Small intestine (tissue), 7 donors: ENCODE results near the gene VAV1. TPM values are rescaled to one million over a fixed set of nuclear protein-coding genes. Genes with fewer than 3 reads are reported as not detected.
"Not testable (repeated sequence)": the region's sequence is repeated elsewhere in the genome, so short reads cannot be mapped to it uniquely, and the experiment has no call there.

Source experiments
- DNase-seq, 2 donors: peaks; one replicate each; pipeline versions ENCODE4 v3.0.0 to v3.0.0-alpha.2; 2013
- FAIRE-seq: peaks from 2 replicates; lab custom pipeline; 2012; peaks lifted over from hg19 to GRCh38; lab: Jason Lieb, UNC
- H3K27ac ChIP-seq, 3 donors: one replicate each; pipeline ENCODE4 v1.5.1; 2013; ENCODE audit warnings: low read length in 2 of 3, mild to moderate bottlenecking in 2 of 3, control low read depth in 1 of 3, inconsistent platforms in 1 of 3, low read depth in 1 of 3, moderate library complexity in 1 of 3
- H3K27me3 ChIP-seq, 3 donors: one replicate each; pipeline ENCODE4 v1.6.1; 2013; ENCODE audit warnings: low read length in 3 of 3, inconsistent platforms in 1 of 3; ENCODE audit not compliant: control insufficient read depth in 3 of 3, insufficient read depth in 3 of 3
- H3K36me3 ChIP-seq, 3 donors: one replicate each; pipeline ENCODE4 v1.6.1; 2013; ENCODE audit warnings: low read length in 3 of 3, inconsistent platforms in 1 of 3, low read depth in 1 of 3, mild to moderate bottlenecking in 1 of 3, moderate library complexity in 1 of 3; ENCODE audit not compliant: control insufficient read depth in 3 of 3, insufficient read depth in 2 of 3
- H3K4me1 ChIP-seq, 3 donors: one replicate each; pipeline ENCODE4 v1.6.1; 2013; ENCODE audit warnings: low read length in 2 of 3, inconsistent platforms in 1 of 3, low read depth in 1 of 3, mild to moderate bottlenecking in 1 of 3, moderate library complexity in 1 of 3; ENCODE audit not compliant: control insufficient read depth in 3 of 3, insufficient read depth in 2 of 3
- H3K4me3 ChIP-seq, 3 donors: one replicate each; pipeline ENCODE4 v1.5.1; 2013; ENCODE audit warnings: low read length in 3 of 3, control low read depth in 1 of 3, inconsistent platforms in 1 of 3, low read depth in 1 of 3, mild to moderate bottlenecking in 1 of 3, moderate library complexity in 1 of 3
- H3K9me3 ChIP-seq, 2 donors: one replicate each; pipeline ENCODE4 v1.6.1; 2013; ENCODE audit warnings: low read depth in 1 of 2, low read length in 1 of 2; ENCODE audit not compliant: control insufficient read depth in 2 of 2, insufficient read depth in 1 of 2
- WGBS, 3 donors: extraction: QIAGEN DNeasy Blood & Tissue Kit; methylation state at CpG; one replicate each; pipeline ENCODE4 v1.1.7; 2013; 5-methylcytosine and 5-hydroxymethylcytosine counted together
- polyA plus RNA-seq, 4 donors: library from polyadenylated mRNA; stranded (reverse) in 3 of 4; unstranded in 1 of 4; fragments of 200-250 nt in 3 of 4; fragments of 120-200 nt in 1 of 4; gene quantifications; one replicate each; pipeline versions ENCODE4 v1.2.1 to v1.2.3, GENCODE V29; 2013
- donor health status: healthy with polysubstance abuse.
- donor health status: control.
- donor health status: control.
- donor health status: Bipolar disorder and iron deficiency.
- donor health status: healthy.

VAV1 gene
- polyA plus RNA-seq, 4 donors = 2.5 to 3.5 (median 3.1) TPM

GRCh38 chr19:6828698-6829633 is 56.5 kb downstream of the VAV1 start:
- no peaks in the 10 kb centered on the region for H3K9me3 ChIP-seq
- H3K27ac ChIP-seq = no peak overlapping the region
- WGBS, 3 donors = 57 to 66% (median 64%) methylated on average over 18 of the region's 18 CpGs
- no peaks in the 10 kb centered on the region for H3K27me3 ChIP-seq
- H3K36me3 ChIP-seq = no peaks in the 10 kb centered on the region
- FAIRE-seq = no peak
- no peak for DNase-seq
- H3K4me1 ChIP-seq = no peaks in the 10 kb centered on the region
- H3K4me3 ChIP-seq = no peak overlapping the region

- not testable (repeated sequence) for FAIRE-seq, H3K4me3 ChIP-seq
These were observed 57.3 kb downstream of the VAV1 start for GRCh38 chr19:6829829-6830228.

DNA sequence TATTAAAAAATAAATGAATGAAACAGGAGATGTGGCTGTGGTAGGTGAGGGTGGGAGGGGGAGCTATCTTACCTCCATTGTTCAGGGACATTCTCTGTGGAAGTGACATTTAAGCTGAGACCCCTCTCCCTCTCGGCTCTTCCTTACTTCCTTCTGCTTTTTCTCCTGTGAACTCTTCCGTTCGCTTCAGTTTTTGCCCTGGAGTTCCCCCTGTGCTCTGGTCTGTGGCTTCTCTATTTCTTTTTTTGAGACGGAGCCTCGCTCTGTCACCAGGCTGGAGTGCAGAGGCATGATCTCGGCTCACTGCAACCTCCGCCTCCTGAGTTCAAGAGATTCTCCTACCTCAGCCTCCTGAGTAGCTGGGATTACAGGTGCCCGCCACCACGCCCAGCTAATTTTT is 58.6 kb downstream of the VAV1 start:
- H3K4me3 ChIP-seq, H3K4me1 ChIP-seq, H3K27ac ChIP-seq, H3K27me3 ChIP-seq, H3K9me3 ChIP-seq, H3K36me3 ChIP-seq, DNase-seq, FAIRE-seq: not testable (repeated sequence)
- 76 to 90% (median 82%) methylated on average over 9 of the region's 9 CpGs for WGBS, 3 donors

More at GRCh38 chr19:6829829-6830228, 57.3 kb downstream of the VAV1 start:
- not testable (repeated sequence) for H3K9me3 ChIP-seq, H3K27ac ChIP-seq, H3K27me3 ChIP-seq, H3K36me3 ChIP-seq, DNase-seq, H3K4me1 ChIP-seq
- 89 to 94% (median 92%) methylated on average over 15 of the region's 15 CpGs for WGBS, 3 donors

DNA sequence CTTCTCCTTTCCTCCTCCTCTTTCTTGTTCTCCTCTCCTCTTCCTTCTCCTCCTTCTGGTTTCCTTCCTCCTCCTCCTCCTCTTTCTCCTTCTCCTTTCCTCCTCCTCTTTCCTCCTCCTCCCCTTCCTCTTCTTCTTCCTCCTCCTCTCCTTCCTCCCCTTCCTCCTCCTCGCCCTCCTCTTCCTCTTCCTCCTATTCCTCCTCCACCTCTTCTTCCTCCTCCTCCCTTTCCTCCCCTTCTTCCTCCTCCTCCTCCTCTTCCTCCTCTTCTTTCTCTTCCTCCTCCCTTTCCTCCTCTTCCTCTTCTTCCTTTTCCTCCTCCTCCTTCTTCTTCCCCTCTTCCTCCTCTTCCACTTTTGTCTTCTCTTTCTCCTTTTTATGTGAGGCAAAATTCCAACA is 59.9 kb downstream of the VAV1 start:
- WGBS, 3 donors = 56 to 86% (median 83%) methylated on average over 1 of the region's 1 CpG
- DNase-seq (no peak), FAIRE-seq (no peak)
- no peaks in the 10 kb centered on the region for H3K36me3 ChIP-seq
- no peaks in the 10 kb centered on the region for H3K4me1 ChIP-seq
- no peak overlapping the region for H3K4me3 ChIP-seq
- no peaks in the 10 kb centered on the region for H3K27me3 ChIP-seq
- H3K27ac ChIP-seq = no peak overlapping the region
- no peaks in the 10 kb centered on the region for H3K9me3 ChIP-seq

GRCh38 chr19:6833166-6833790 is 60.8 kb downstream of the VAV1 start:
- 92 to 94% (median 92%) methylated on average over 16 of the region's 16 CpGs for WGBS, 3 donors
- no peak for DNase-seq
- Histone ChIP-seq H3K4me3 (no peak overlapping the region), H3K9me3 (no peaks in the 10 kb centered on the region), H3K27ac (no peak overlapping the region), H3K27me3 (no peaks in the 10 kb centered on the region), H3K36me3 (no peaks in the 10 kb centered on the region), H3K4me1 (no peaks in the 10 kb centered on the region)
- no peak for FAIRE-seq

- FAIRE-seq = peak; percentile 55
- Histone ChIP-seq H3K27me3 (no peaks in the 10 kb centered on the region), H3K9me3 (no peaks in the 10 kb centered on the region), H3K4me3 (no peak overlapping the region), H3K4me1 (no peaks in the 10 kb centered on the region), H3K27ac (no peak overlapping the region), H3K36me3 (no peaks in the 10 kb centered on the region)
- no peak for DNase-seq
- WGBS, 3 donors = 94 to 100% (median 96%) methylated on average over 2 of the region's 2 CpGs
These were observed 61.9 kb downstream of the VAV1 start for GRCh38 chr19:6834433-6834832.

DNA sequence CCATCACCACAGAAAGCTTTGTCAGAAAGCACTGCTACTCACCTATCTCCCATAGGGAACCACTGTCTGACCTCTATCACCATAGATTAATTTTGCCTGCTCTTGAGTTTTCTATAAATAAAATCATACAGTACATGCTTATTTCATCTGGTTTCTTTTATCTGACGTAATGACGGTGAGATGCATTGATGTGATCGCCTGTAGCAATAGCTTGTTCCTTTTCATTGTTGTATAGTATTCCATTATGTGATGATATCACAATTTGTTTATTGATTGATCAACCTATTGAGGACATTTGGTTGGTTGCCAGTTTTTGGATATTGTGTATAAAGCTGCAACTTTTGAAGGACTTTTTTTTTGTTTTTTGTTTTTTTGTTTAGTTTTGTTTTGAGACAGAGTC is 63.0 kb downstream of the VAV1 start:
- no peaks in the 10 kb centered on the region for H3K4me1 ChIP-seq
- no peaks in the 10 kb centered on the region for H3K9me3 ChIP-seq
- WGBS, 3 donors = 93 to 96% (median 93%) methylated on average over 3 of the region's 3 CpGs
- FAIRE-seq = no peak
- no peak for DNase-seq
- no peak overlapping the region for H3K4me3 ChIP-seq
- H3K36me3 ChIP-seq = no peaks in the 10 kb centered on the region
- no peaks in the 10 kb centered on the region for H3K27me3 ChIP-seq
- H3K27ac ChIP-seq = no peak overlapping the region

DNA sequence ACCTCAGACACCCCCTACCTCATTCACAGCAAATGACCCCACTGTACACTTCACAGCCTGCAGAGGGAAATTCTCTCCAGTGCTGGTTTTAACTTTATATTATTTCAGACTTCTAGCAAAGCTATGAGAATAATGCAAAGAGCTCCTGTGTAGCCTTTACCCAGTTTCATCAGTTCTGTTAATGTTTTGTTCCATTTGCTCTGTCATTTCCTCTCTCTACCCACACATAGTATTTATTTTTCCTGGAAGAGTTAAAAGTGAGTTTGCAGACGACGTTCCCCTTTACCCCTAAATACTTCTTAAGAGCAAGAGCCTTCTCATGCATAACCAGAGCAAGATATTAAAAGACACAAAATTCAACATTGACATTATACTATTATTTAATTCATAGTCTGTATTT is 65.0 kb downstream of the VAV1 start:
- WGBS, 3 donors = 40 to 67% (median 65%) methylated on average over 2 of the region's 2 CpGs
- Histone ChIP-seq H3K9me3 (no peaks in the 10 kb centered on the region), H3K4me1 (no peaks in the 10 kb centered on the region), H3K36me3 (no peaks in the 10 kb centered on the region), H3K27me3 (no peaks in the 10 kb centered on the region), H3K4me3 (no peak overlapping the region), H3K27ac (no peak overlapping the region)
- FAIRE-seq (no peak), DNase-seq (no peak)
